ENCODE measurements around the gene ASTN2.

ASTN2 gene

DNA sequence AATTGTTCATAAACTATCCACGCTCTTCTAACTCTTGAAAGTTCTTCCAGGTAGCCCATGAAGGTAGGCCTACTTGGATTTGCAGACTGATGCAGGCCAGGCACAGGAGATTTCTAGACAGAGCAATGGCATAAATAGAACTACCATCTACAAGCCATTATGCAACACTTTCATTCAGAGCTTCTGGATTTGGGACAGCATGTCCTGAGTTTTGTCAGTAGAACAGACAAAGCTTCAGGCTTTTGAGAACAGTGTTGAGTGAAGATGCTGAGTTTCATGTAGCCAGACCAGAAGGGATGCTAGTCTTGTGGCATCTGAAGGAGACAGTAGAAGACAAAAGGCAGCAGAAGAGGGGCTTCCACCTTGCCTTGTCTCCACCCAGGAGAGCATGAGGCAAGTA, 531.2 kb downstream of the ASTN2 start:
- Histone ChIP-seq H3K36me3 (no peaks in the 10 kb centered on the region), H3K27ac (no peak overlapping the region), H3K9me3 (ENCODE audit: severe bottlenecking) (no peaks in the 10 kb centered on the region), H3K27me3 (ENCODE audit: insufficient read depth, low read depth, severe bottlenecking) (no peaks in the 10 kb centered on the region), H3K4me3 (ENCODE audit: low read depth, low read length) (no peak overlapping the region)
- TF ChIP-seq, protein P1, sequence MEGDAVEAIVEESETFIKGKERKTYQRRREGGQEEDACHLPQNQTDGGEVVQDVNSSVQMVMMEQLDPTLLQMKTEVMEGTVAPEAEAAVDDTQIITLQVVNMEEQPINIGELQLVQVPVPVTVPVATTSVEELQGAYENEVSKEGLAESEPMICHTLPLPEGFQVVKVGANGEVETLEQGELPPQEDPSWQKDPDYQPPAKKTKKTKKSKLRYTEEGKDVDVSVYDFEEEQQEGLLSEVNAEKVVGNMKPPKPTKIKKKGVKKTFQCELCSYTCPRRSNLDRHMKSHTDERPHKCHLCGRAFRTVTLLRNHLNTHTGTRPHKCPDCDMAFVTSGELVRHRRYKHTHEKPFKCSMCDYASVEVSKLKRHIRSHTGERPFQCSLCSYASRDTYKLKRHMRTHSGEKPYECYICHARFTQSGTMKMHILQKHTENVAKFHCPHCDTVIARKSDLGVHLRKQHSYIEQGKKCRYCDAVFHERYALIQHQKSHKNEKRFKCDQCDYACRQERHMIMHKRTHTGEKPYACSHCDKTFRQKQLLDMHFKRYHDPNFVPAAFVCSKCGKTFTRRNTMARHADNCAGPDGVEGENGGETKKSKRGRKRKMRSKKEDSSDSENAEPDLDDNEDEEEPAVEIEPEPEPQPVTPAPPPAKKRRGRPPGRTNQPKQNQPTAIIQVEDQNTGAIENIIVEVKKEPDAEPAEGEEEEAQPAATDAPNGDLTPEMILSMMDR (IDR thresholded peaks at IDR 0.05; ENCODE audit: low read depth, low read length) = no peak
- no peak for DNase-seq

DNA sequence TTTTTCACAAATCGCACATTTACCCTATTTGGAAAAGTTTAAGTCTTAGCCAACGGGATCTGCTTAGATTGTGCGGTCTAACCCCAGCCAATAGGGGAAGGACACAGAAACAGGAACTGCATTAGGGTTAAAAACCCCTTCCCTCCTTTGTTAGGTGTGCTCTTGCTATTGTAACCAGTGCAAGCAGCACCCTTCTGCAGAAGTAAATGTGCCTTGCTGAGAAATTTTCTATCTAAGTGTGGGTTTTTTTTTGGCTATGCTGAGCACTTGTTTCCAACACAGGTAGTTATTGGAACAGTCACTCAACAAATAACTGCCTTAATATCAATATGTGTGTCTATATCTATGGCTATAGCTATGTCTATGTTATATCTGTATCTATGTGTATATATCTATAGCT, 537.8 kb downstream of the ASTN2 start:
- H3K9me3 ChIP-seq (ENCODE audit: severe bottlenecking) = peaks cover 14% of the 10 kb centered on the region
- no peaks in the 10 kb centered on the region for H3K27me3 ChIP-seq (ENCODE audit: insufficient read depth, low read depth, severe bottlenecking)
- H3K27ac ChIP-seq = no peak overlapping the region
- no peaks in the 10 kb centered on the region; the same call in 1 of the 2 replicates for H3K36me3 ChIP-seq
- TF ChIP-seq, protein P1 (IDR thresholded peaks at IDR 0.05; ENCODE audit: low read depth, low read length) = no peak
- no peak for DNase-seq
- no peak overlapping the region for H3K4me3 ChIP-seq (ENCODE audit: low read depth, low read length)

DNA sequence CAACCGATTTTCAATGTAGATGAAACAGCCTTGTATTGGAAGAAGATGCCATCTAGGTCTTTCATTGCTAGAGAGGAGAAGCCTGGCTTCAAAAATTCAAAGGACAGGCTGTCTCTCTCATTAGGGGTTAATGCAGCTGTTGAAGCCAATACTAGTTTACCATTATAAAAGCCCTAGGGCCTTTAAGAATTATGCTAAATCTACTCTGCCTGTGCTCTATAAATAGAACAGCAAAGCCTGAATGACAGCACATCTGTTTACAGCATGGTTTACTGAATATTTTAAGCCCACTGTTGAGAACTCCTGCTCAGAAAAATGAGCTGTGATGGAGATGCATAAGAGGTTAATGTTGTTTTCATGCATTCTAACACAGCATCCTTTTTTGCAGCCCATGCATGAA, 539.3 kb downstream of the ASTN2 start:
- H3K4me3 ChIP-seq (ENCODE audit: low read depth, low read length) = no peak overlapping the region
- DNase-seq = no peak
- no peak overlapping the region for H3K27ac ChIP-seq
- TF ChIP-seq, protein P1 (IDR thresholded peaks at IDR 0.05; ENCODE audit: low read depth, low read length) = no peak
- no peaks in the 10 kb centered on the region for H3K27me3 ChIP-seq (ENCODE audit: insufficient read depth, low read depth, severe bottlenecking)
- H3K9me3 ChIP-seq (ENCODE audit: severe bottlenecking) = peaks cover 14% of the 10 kb centered on the region
- H3K36me3 ChIP-seq = no peaks in the 10 kb centered on the region; the same call in 1 of the 2 replicates

DNA sequence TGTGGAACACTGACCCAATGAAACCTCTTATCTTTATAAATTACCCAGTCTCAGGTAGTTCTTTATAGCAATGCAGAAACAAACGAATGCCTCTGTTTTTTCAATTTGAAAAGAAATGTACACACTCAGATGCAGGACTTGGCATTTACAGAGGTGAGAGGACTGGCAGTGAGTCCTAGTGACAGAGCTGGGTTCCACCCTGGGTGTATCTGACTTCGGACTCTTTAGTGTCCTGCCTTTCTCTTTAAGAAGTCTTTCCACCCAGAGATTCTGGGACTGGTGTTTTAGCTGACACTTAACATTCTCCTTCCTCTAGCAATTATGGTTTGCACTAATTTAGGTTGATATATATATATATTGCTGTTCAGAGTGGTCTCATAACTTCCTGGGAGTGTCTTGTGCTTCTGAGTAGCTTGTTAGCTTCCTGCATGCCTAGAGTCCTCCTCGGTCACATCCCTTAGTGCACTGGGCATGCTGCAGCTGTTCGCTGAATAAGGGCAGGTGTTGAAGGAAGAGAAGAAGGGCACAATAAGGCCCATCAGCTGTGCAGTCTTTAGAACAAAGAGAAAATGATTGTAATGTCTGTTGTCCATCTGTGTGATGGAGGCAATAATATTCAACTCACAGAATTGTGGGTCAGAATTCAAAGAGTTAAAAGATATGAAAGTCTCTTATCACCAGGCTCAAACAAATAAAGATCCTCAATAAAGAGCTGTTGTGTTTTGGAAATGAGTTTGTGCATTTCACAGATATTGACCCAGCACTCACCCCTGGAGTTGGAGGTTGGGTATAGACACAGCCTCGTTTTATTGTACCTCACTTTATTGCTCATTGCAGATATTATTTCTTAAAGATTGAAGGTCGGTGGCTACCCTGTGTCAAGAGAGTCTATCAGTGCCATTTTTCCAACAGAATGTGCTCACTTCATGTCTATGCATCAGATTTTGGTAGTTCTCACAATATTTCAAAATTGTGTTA, 540.6 kb downstream of the ASTN2 start:
- Histone ChIP-seq H3K36me3 (no peaks in the 10 kb centered on the region; the same call in 1 of the 2 replicates), H3K9me3 (ENCODE audit: severe bottlenecking) (peaks cover 14% of the 10 kb centered on the region), H3K27ac (no peak overlapping the region), H3K27me3 (ENCODE audit: insufficient read depth, low read depth, severe bottlenecking) (no peaks in the 10 kb centered on the region), H3K4me3 (ENCODE audit: low read depth, low read length) (no peak overlapping the region)
- TF ChIP-seq, protein P1 (IDR thresholded peaks at IDR 0.05; ENCODE audit: low read depth, low read length) = no peak
- no peak for DNase-seq

DNA sequence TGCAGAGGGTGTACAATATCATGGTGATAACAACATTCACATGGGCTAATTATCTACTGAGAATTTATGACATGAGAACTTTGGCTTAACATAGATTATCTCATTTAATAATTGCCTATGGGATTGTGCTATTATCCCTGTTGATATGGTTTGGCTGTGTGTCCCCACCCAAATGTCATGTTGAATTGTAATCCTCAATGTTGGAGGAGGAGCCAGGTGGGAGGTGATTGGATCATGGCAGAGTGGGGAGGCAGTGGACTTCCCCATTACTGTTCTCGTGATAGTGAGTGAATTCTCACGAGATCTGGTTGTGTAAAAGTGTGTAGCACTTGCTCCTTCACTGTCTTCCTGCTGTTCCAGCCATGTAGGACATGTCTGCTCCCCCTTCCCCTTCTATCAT, 541.4 kb downstream of the ASTN2 start:
- H3K9me3 ChIP-seq (ENCODE audit: severe bottlenecking) = peaks cover 14% of the 10 kb centered on the region
- no peaks in the 10 kb centered on the region; the same call in 1 of the 2 replicates for H3K36me3 ChIP-seq
- H3K4me3 ChIP-seq (ENCODE audit: low read depth, low read length) = no peak overlapping the region
- DNase-seq = no peak
- H3K27ac ChIP-seq = no peak overlapping the region
- no peaks in the 10 kb centered on the region for H3K27me3 ChIP-seq (ENCODE audit: insufficient read depth, low read depth, severe bottlenecking)
- TF ChIP-seq, protein P1 (IDR thresholded peaks at IDR 0.05; ENCODE audit: low read depth, low read length) = no peak
